ACC112 (cell line): Measurements from ENCODE around the gene RASAL1.

ENCODE experiments used
- H2AFZ ChIP-seq: fragments of 200-600 bp; sonication (generic); one replicate; pipeline ENCODE4 v1.6.0; 2017; ENCODE audit warnings: antibody characterized with exemption, low read length; ENCODE audit not compliant: unreplicated experiment
- H3K27ac ChIP-seq: fragments of 200-600 bp; sonication (generic); 2 replicates; pipeline ENCODE4 v1.5.1; 2014; ENCODE audit warnings: low read depth, mild to moderate bottlenecking, antibody characterized with exemption, low read length, moderate library complexity
- H3K27me3 ChIP-seq: fragments of 200-600 bp; sonication (generic); 2 replicates; pipeline ENCODE4 v1.6.1; 2014; ENCODE audit warnings: mild to moderate bottlenecking, antibody characterized with exemption, low read length, moderate library complexity, mixed read lengths; ENCODE audit not compliant: insufficient read depth
- H3K36me3 ChIP-seq: fragments of 200-600 bp; sonication (generic); 2 replicates; pipeline ENCODE4 v1.6.1; 2016; ENCODE audit warnings: mild to moderate bottlenecking, antibody characterized with exemption, low read length, moderate library complexity, mixed read lengths; ENCODE audit not compliant: insufficient read depth
- H3K4me1 ChIP-seq: fragments of 200-600 bp; sonication (generic); one replicate; pipeline ENCODE4 v1.6.1; 2016; ENCODE audit warnings: low read length, mixed read lengths; ENCODE audit not compliant: insufficient read depth, unreplicated experiment, control insufficient read depth
- H3K4me3 ChIP-seq: fragments of 200-600 bp; sonication (generic); 2 replicates; pipeline ENCODE4 v1.5.1; 2014; ENCODE audit warnings: mild to moderate bottlenecking, low read depth, low read length
- H3K79me2 ChIP-seq: fragments of 200-600 bp; sonication (generic); one replicate; pipeline ENCODE4 v1.6.0; 2016; ENCODE audit warnings: low read length; ENCODE audit not compliant: control insufficient read depth, unreplicated experiment, insufficient read depth

Gene RASAL1

GRCh38 chr12:113054948-113055486 lies 80.5 kb downstream of the RASAL1 start:
- no peak overlapping the region for H3K4me3 ChIP-seq
- no peak overlapping the region for H3K27ac ChIP-seq
- peaks cover 80% of the 10 kb centered on the region for H3K27me3 ChIP-seq
- H3K79me2 ChIP-seq: no peaks in the 10 kb centered on the region
- H3K4me1 ChIP-seq: peaks cover 5% of the 10 kb centered on the region
- no peaks in the 10 kb centered on the region for H3K36me3 ChIP-seq
- no peak overlapping the region for H2AFZ ChIP-seq

- Histone ChIP-seq H3K27ac (no peak overlapping the region), H3K36me3 (no peaks in the 10 kb centered on the region), H3K4me3 (no peak overlapping the region), H3K79me2 (no peaks in the 10 kb centered on the region), H3K4me1 (peaks cover 5% of the 10 kb centered on the region), H2AFZ (no peak overlapping the region), H3K27me3 (peaks cover 60% of the 10 kb centered on the region)
These were observed 83.2 kb downstream of the RASAL1 start for GRCh38 chr12:113052326-113052725.

- no peak overlapping the region for H2AFZ ChIP-seq
- no peaks in the 10 kb centered on the region for H3K79me2 ChIP-seq
- H3K4me1 ChIP-seq: no peaks in the 10 kb centered on the region
- no peak overlapping the region for H3K27ac ChIP-seq
- H3K36me3 ChIP-seq: no peaks in the 10 kb centered on the region
- H3K27me3 ChIP-seq: peaks cover 54% of the 10 kb centered on the region
- H3K4me3 ChIP-seq: no peak overlapping the region
These were observed 83.8 kb downstream of the RASAL1 start for GRCh38 chr12:113051759-113052158.

GRCh38 chr12:113050795-113051194 lies 84.8 kb downstream of the RASAL1 start:
- Histone ChIP-seq H3K36me3 (no peaks in the 10 kb centered on the region), H3K27ac (no peak overlapping the region), H2AFZ (no peak overlapping the region), H3K4me3 (no peak overlapping the region), H3K4me1 (no peaks in the 10 kb centered on the region), H3K79me2 (no peaks in the 10 kb centered on the region), H3K27me3 (peaks cover 44% of the 10 kb centered on the region)

- Histone ChIP-seq H3K4me1 (no peaks in the 10 kb centered on the region), H3K27me3 (peaks cover 38% of the 10 kb centered on the region), H3K79me2 (no peaks in the 10 kb centered on the region), H3K36me3 (no peaks in the 10 kb centered on the region), H2AFZ (no peak overlapping the region), H3K27ac (no peak overlapping the region), H3K4me3 (no peak overlapping the region)
These were observed 85.4 kb downstream of the RASAL1 start for GRCh38 chr12:113049976-113050742.
